CD4-positive, CD25-positive, alpha-beta regulatory T cell (primary cell): Measurements from ENCODE around the gene DBF4. TPM values are rescaled to one million over a fixed set of nuclear protein-coding genes. Genes with fewer than 3 reads are reported as not detected.

ENCODE experiments used
- ATAC-seq, 2 donors: fragments of 150-1000 bp; cut with Tn5 transposase; one replicate each; pipeline ENCODE4 v1.10.0; 2021; ENCODE audit warnings: low read depth in 2 of 2, moderate number of reproducible peaks in 2 of 2, moderate library complexity in 1 of 2
- DNase-seq, 3 donors: peaks; one replicate each; pipeline versions ENCODE4 v3.0.0 to v3.0.0-alpha.2; 2012 to 2022; ENCODE audit warnings: mixed read lengths in 1 of 3
- H3K27ac ChIP-seq: one replicate; pipeline ENCODE4 v1.7.0; 2013; ENCODE audit warnings: mild to moderate bottlenecking, low read length; ENCODE audit not compliant: insufficient read depth, poor library complexity, severe bottlenecking
- H3K27me3 ChIP-seq: one replicate; pipeline ENCODE4 v1.7.0; 2013; ENCODE audit warnings: low read length; ENCODE audit not compliant: control insufficient read depth, insufficient read depth
- H3K36me3 ChIP-seq: one replicate; pipeline ENCODE4 v1.7.0; 2013; ENCODE audit warnings: mild to moderate bottlenecking, low read length, moderate library complexity; ENCODE audit not compliant: control insufficient read depth, insufficient read depth
- H3K4me1 ChIP-seq: 2 replicates; pipeline ENCODE4 v1.7.0; 2013; ENCODE audit warnings: mild to moderate bottlenecking, low read length; ENCODE audit not compliant: insufficient read depth, control insufficient read depth, poor library complexity, severe bottlenecking
- H3K4me3 ChIP-seq: one replicate; pipeline ENCODE4 v1.7.0; 2013; ENCODE audit warnings: low read depth, mild to moderate bottlenecking, low read length, moderate library complexity
- H3K9me3 ChIP-seq, 2 experiments: 1 replicate in 1 of 2; 2 replicates in 1 of 2; pipeline ENCODE4 v1.7.0; 2013; ENCODE audit warnings: low read length in 2 of 2, mild to moderate bottlenecking in 1 of 2, moderate library complexity in 1 of 2; ENCODE audit not compliant: control insufficient read depth in 2 of 2
- H3K27ac Mint-ChIP-seq, 3 donors: one replicate each; pipeline ENCODE4 v1.8.0; 2020 to 2022; ENCODE audit warnings: mild to moderate bottlenecking in 3 of 3, mixed read lengths in 3 of 3, moderate library complexity in 2 of 3
- H3K27me3 Mint-ChIP-seq: one replicate; pipeline ENCODE4 v1.8.0; 2022; ENCODE audit warnings: mild to moderate bottlenecking, mixed read lengths
- H3K36me3 Mint-ChIP-seq: one replicate; pipeline ENCODE4 v1.8.0; 2020; ENCODE audit warnings: mixed read lengths
- H3K4me1 Mint-ChIP-seq, 4 donors: one replicate each; pipeline ENCODE4 v1.8.0; 2020 to 2022; ENCODE audit warnings: mixed read lengths in 4 of 4, mild to moderate bottlenecking in 1 of 4
- H3K4me3 Mint-ChIP-seq, 4 donors: one replicate each; pipeline ENCODE4 v1.8.0; 2020 to 2022; ENCODE audit warnings: mild to moderate bottlenecking in 4 of 4, mixed read lengths in 4 of 4, moderate library complexity in 3 of 4
- H3K9me3 Mint-ChIP-seq, 7 donors: one replicate each; pipeline ENCODE4 v1.8.0; 2020 to 2022; ENCODE audit warnings: mixed read lengths in 7 of 7, mild to moderate bottlenecking in 3 of 7, moderate library complexity in 2 of 7
- polyA plus RNA-seq, 4 donors: library from polyadenylated mRNA; unstranded; fragments of 300-500 nt; fragmentation: Illumina TruSeq; gene quantifications; one replicate each; pipeline ENCODE4 v1.2.3, GENCODE V29; 2021
- total RNA-seq: library from RNA; stranded (reverse); gene quantifications from one replicate; pipeline ENCODE4 v1.2.3, GENCODE V29; 2022

The DBF4 gene
- total and polyA plus RNA-seq, 5 donors from 2014 or later: 41.2 to 65.1 (median 44.7) TPM

DNA sequence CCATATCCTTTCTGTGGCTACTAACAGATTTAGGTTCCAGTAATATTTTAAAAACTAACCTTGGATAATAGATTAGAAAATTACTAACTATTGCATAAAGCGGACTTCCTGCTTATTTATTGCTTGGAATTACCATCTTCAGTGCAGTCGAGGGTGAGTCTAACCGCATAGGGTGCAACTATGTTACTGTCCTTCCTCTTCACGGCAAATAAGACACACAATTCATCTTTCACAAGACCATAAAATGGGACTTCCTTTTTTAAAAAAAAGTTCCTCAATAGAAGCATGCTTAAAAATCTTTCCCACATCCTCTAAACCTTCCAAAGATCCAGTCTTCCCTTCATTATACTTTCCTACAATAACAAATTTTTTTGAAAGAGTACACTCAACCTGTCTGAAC lies 2.2 kb upstream of the DBF4 start:
- Mint-ChIP-seq H3K27ac (peak overlapping the region in 2 of 3 donors; percentile 8 to 26), H3K9me3 (peaks cover 0 to 22% (median 8%) of the 10 kb centered on the region in 7 donors), H3K4me1 (peaks cover 25 to 53% (median 43%) of the 10 kb centered on the region in 4 donors), H3K36me3 (peaks cover 31% of the 10 kb centered on the region), H3K4me3 (peak overlapping the region; percentile 85 to 94 (median 88)), H3K27me3 (no peaks in the 10 kb centered on the region)
- Histone ChIP-seq H3K36me3 (peaks cover 14% of the 10 kb centered on the region), H3K4me3 (peak overlapping the region; percentile 86), H3K27ac (peak overlapping the region; percentile 9), H3K9me3 (peaks cover 12 to 16% of the 10 kb centered on the region in 2 experiments), H3K27me3 (no peaks in the 10 kb centered on the region), H3K4me1 (peaks cover 47% of the 10 kb centered on the region)
- DNase-seq (peak in 1 of 3 donors; percentile 15), ATAC-seq (no peak)

- H3K4me3 Mint-ChIP-seq: peak overlapping the region; percentile 85 to 96 (median 94)
- peaks cover 23% of the 10 kb centered on the region for H3K36me3 Mint-ChIP-seq
- peaks cover 0 to 19% (median 6%) of the 10 kb centered on the region in 7 donors for H3K9me3 Mint-ChIP-seq
- H3K27me3 Mint-ChIP-seq: no peaks in the 10 kb centered on the region
- H3K4me1 Mint-ChIP-seq: peaks cover 34 to 65% (median 54%) of the 10 kb centered on the region in 4 donors
- peaks cover 12% of the 10 kb centered on the region in 2 experiments for H3K9me3 ChIP-seq
- H3K27ac ChIP-seq: peak overlapping the region; percentile 90
- no peaks in the 10 kb centered on the region for H3K27me3 ChIP-seq
- H3K36me3 ChIP-seq: peaks cover 16% of the 10 kb centered on the region
- no peak for ATAC-seq
- H3K27ac Mint-ChIP-seq: peak overlapping the region; percentile 72 to 98 (median 96)
- H3K4me1 ChIP-seq: peaks cover 57% of the 10 kb centered on the region
- peak overlapping the region; percentile 86 for H3K4me3 ChIP-seq
- DNase-seq: peak; percentile 15 to 44 (median 18)
These were observed 898 bp upstream of the DBF4 start for GRCh38 chr7:87875151-87876039.

GRCh38 chr7:87876869-87877234 lies 559 bp downstream of the DBF4 start:
- H3K4me1 ChIP-seq: peaks cover 57% of the 10 kb centered on the region
- DNase-seq (peak in 2 of 3 donors; percentile 11 to 71), ATAC-seq (no peak)
- peak overlapping the region; percentile 94 to 97 (median 96) for H3K4me3 Mint-ChIP-seq
- peak overlapping the region; percentile 94 for H3K4me3 ChIP-seq
- no peaks in the 10 kb centered on the region for H3K27me3 Mint-ChIP-seq
- H3K36me3 ChIP-seq: peaks cover 4% of the 10 kb centered on the region
- H3K4me1 Mint-ChIP-seq: peaks cover 41 to 73% (median 60%) of the 10 kb centered on the region in 4 donors
- peaks cover 10% of the 10 kb centered on the region for H3K36me3 Mint-ChIP-seq
- peak overlapping the region; percentile 98 for H3K27ac Mint-ChIP-seq
- peak overlapping the region; percentile 90 for H3K27ac ChIP-seq
- no peaks in the 10 kb centered on the region for H3K27me3 ChIP-seq
- peaks cover 0 to 10% (median 4%) of the 10 kb centered on the region in 7 donors for H3K9me3 Mint-ChIP-seq
- H3K9me3 ChIP-seq: peaks cover 4% of the 10 kb centered on the region in 2 experiments

GRCh38 chr7:87877366-87878040 lies 1.2 kb downstream of the DBF4 start:
- peak overlapping the region; percentile 94 to 97 (median 96) for H3K4me3 Mint-ChIP-seq
- Histone ChIP-seq H3K36me3 (peaks cover 8% of the 10 kb centered on the region), H3K4me1 (peaks cover 57% of the 10 kb centered on the region), H3K27me3 (no peaks in the 10 kb centered on the region), H3K9me3 (no peaks in the 10 kb centered on the region), H3K27ac (peak overlapping the region; percentile 90), H3K4me3 (peak overlapping the region; percentile 94)
- H3K27ac Mint-ChIP-seq: peak overlapping the region; percentile 60 to 98 (median 98)
- H3K4me1 Mint-ChIP-seq: peaks cover 42 to 74% (median 60%) of the 10 kb centered on the region in 4 donors
- no peak for ATAC-seq
- no peak for DNase-seq
- no peaks in the 10 kb centered on the region for H3K27me3 Mint-ChIP-seq
- peaks cover 0 to 6% (median 2%) of the 10 kb centered on the region in 7 donors for H3K9me3 Mint-ChIP-seq
- peaks cover 8% of the 10 kb centered on the region for H3K36me3 Mint-ChIP-seq

- H3K9me3 ChIP-seq: no peaks in the 10 kb centered on the region
- peak overlapping the region; percentile 94 for H3K4me3 ChIP-seq
- ATAC-seq (no peak), DNase-seq (no peak)
- no peak overlapping the region for H3K27ac ChIP-seq
- Mint-ChIP-seq H3K27ac (peak overlapping the region in 1 of 3 donors; percentile 14), H3K36me3 (peaks cover 5% of the 10 kb centered on the region), H3K9me3 (peaks cover 0 to 6% (median 0%) of the 10 kb centered on the region in 7 donors), H3K27me3 (no peaks in the 10 kb centered on the region), H3K4me1 (peaks cover 49 to 75% (median 60%) of the 10 kb centered on the region in 4 donors), H3K4me3 (peak overlapping the region; percentile 62 to 96 (median 94))
- peaks cover 53% of the 10 kb centered on the region for H3K4me1 ChIP-seq
- H3K36me3 ChIP-seq: peaks cover 8% of the 10 kb centered on the region
- H3K27me3 ChIP-seq: no peaks in the 10 kb centered on the region
These were observed 2.0 kb downstream of the DBF4 start for GRCh38 chr7:87878208-87878735.

DNA sequence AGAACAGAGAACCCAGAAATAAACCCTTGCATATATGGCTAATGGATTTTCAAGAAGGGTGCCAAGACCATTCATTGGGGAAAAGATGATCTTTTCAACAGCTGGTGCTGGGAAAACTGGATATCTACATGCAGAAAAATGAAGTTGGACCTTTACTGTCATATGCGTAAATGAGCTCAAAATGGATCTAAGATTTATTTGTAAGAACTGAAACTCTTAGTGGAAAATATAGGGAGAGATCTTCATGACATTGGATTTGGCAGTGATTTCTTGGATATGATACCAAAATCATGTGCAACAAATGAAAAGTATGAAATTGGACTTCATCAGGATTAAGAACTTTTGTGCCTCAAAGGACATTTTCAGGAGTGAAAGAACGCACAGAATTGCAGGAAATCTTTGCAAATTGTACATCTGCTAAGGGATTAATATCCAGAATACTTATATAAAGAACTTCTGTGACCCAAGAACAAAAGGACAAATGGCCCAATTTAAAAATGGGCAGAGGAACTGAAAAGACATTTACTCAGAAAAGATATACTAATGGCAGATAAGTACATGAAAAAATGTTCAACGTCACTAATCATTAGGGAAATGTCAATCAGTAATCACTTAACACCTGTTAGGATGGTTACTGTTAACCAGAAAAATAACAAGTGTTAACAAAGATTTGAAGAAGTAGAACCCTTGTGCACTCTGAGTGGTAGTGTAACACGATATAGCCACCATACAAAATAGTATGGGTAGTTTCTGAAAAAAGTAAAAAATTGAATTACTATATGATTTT lies 6.1 kb downstream of the DBF4 start:
- Histone ChIP-seq H3K9me3 (no peaks in the 10 kb centered on the region), H3K4me1 (peaks cover 34% of the 10 kb centered on the region), H3K27ac (no peak overlapping the region), H3K4me3 (no peak overlapping the region), H3K36me3 (peaks cover 19% of the 10 kb centered on the region), H3K27me3 (no peaks in the 10 kb centered on the region)
- H3K27ac Mint-ChIP-seq: no peak overlapping the region
- peaks cover 40 to 63% (median 49%) of the 10 kb centered on the region in 4 donors for H3K4me1 Mint-ChIP-seq
- no peaks in the 10 kb centered on the region for H3K27me3 Mint-ChIP-seq
- DNase-seq (no peak), ATAC-seq (no peak)
- H3K36me3 Mint-ChIP-seq: peaks cover 13% of the 10 kb centered on the region
- H3K9me3 Mint-ChIP-seq: no peaks in the 10 kb centered on the region
- H3K4me3 Mint-ChIP-seq: no peak overlapping the region

DNA sequence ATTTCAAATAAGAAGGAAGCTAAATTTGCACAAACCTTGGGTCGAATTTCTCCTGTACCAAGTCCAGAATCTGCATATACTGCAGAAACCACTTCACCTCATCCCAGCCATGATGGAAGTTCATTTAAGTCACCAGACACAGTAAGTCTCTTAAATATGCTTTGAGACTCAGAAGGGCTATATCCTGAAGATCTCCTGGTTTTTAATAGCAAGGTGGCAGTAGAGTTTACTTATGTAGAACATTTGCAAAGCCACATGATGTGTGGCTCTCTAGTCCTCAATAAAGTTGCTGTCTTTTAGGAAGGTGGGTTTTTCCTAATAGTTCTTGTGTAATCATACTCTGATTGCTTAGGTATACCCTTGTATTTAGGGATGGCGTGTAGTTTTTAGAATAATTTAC lies 8.7 kb downstream of the DBF4 start:
- Mint-ChIP-seq H3K4me1 (peaks cover 31 to 45% (median 33%) of the 10 kb centered on the region in 4 donors), H3K36me3 (peaks cover 22% of the 10 kb centered on the region), H3K27ac (no peak overlapping the region), H3K27me3 (no peaks in the 10 kb centered on the region), H3K4me3 (no peak overlapping the region), H3K9me3 (no peaks in the 10 kb centered on the region)
- DNase-seq (no peak), ATAC-seq (no peak)
- Histone ChIP-seq H3K4me1 (peaks cover 9% of the 10 kb centered on the region), H3K27me3 (no peaks in the 10 kb centered on the region), H3K9me3 (no peaks in the 10 kb centered on the region), H3K36me3 (peaks cover 31% of the 10 kb centered on the region), H3K27ac (peak overlapping the region; percentile 37), H3K4me3 (no peak overlapping the region)
